Karpas-422 (cell line): ENCODE results near the gene AKT1. TPM values are rescaled to one million over a fixed set of nuclear protein-coding genes. Genes with fewer than 3 reads are reported as not detected.

Source experiments
- DNase-seq: peaks from one replicate; pipeline ENCODE4 v3.0.0-alpha.2; 2015
- H2AFZ ChIP-seq: fragments of 200-600 bp; sonication (generic); 2 replicates; pipeline ENCODE4 v1.6.1; 2014; ENCODE audit warnings: antibody characterized with exemption, low read length, mixed read lengths
- H3K27ac ChIP-seq: fragments of 200-600 bp; sonication (generic); 2 replicates; pipeline ENCODE4 v1.5.1; 2014; ENCODE audit warnings: mild to moderate bottlenecking, low read length, moderate library complexity
- H3K27me3 ChIP-seq: fragments of 200-600 bp; sonication (generic); 2 replicates; pipeline ENCODE4 v1.6.1; 2014; ENCODE audit warnings: low read length, mixed read lengths
- H3K36me3 ChIP-seq: fragments of 200-600 bp; sonication (generic); 2 replicates; pipeline ENCODE4 v1.6.1; 2014; ENCODE audit warnings: low read length, mixed read lengths; ENCODE audit not compliant: insufficient read depth
- H3K4me1 ChIP-seq: fragments of 200-600 bp; sonication (generic); 2 replicates; pipeline ENCODE4 v1.6.1; 2014; ENCODE audit warnings: mild to moderate bottlenecking, low read length, mixed read lengths
- H3K4me2 ChIP-seq: fragments of 200-600 bp; sonication (generic); 2 replicates; pipeline ENCODE4 v1.6.1; 2014; ENCODE audit warnings: low read length, low read depth, mild to moderate bottlenecking; ENCODE audit not compliant: poor library complexity, severe bottlenecking
- H3K4me3 ChIP-seq: fragments of 200-600 bp; sonication (generic); 2 replicates; pipeline ENCODE4 v1.5.1; 2014; ENCODE audit warnings: mild to moderate bottlenecking, antibody characterized with exemption, low read length, mixed read lengths
- H3K79me2 ChIP-seq: fragments of 200-600 bp; sonication (generic); 2 replicates; pipeline ENCODE4 v1.6.1; 2014; ENCODE audit warnings: mild to moderate bottlenecking, low read length, mixed read lengths
- H3K9ac ChIP-seq: fragments of 200-600 bp; sonication (generic); 2 replicates; pipeline ENCODE4 v1.6.0; 2014; ENCODE audit warnings: low read length
- H3K9me2 ChIP-seq: fragments of 200-600 bp; sonication (generic), shearing (Covaris generic); replicated peaks from 2 replicates; pipeline ENCODE4 v1.6.0; 2014; ENCODE audit warnings: mild to moderate bottlenecking, low read length, moderate library complexity; ENCODE audit not compliant: insufficient read depth
- H3K9me3 ChIP-seq: fragments of 300-700, 200-600 bp; sonication (generic); 2 replicates; pipeline ENCODE4 v1.6.1; 2014; ENCODE audit warnings: low read length, mixed read lengths
- H4K20me1 ChIP-seq: fragments of 200-600 bp; sonication (generic); 2 replicates; pipeline ENCODE4 v1.6.1; 2014; ENCODE audit warnings: mild to moderate bottlenecking, antibody characterized with exemption, low read length, low read depth; ENCODE audit not compliant: insufficient read depth
- total RNA-seq: library from RNA; depleted of rRNA; stranded (reverse); fragments of >200 nt; shearing (Covaris generic); gene quantifications from 2 replicates; pipeline ENCODE4 v1.2.3, GENCODE V29; 2014; ENCODE audit warnings: low replicate concordance

AKT1 gene
- total RNA-seq, 1 experiment from 2014 or later: 70.4 TPM

DNA sequence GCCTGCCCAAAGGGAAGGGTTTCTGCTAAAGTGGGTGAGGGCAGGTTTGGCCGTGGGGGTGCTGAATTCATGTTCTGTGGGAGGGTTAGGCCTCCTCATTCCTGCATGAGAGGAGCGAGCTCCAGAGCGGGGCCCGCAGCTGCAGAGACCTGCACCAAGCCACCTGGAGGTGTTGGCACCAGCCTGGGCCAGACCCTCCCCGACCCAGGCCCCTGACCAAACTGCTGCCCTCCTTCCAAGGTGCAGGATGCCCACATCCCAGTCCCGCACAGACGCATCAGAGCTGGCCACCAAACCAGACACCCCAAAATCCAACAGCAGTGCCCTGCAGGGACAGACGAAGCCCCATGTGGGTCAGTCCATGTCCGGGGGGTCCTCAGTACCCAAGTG, 61.0 kb downstream of the AKT1 start:
- Histone ChIP-seq H3K9ac (no peak overlapping the region), H3K27ac (no peak overlapping the region), H3K9me3 (no peaks in the 10 kb centered on the region), H3K4me2 (no peak overlapping the region), H3K79me2 (no peaks in the 10 kb centered on the region), H3K4me3 (no peak overlapping the region), H2AFZ (no peak overlapping the region), H3K27me3 (no peaks in the 10 kb centered on the region), H3K9me2 (no peaks in the 10 kb centered on the region), H3K4me1 (no peaks in the 10 kb centered on the region), H4K20me1 (no peaks in the 10 kb centered on the region), H3K36me3 (no peaks in the 10 kb centered on the region)
- no peak for DNase-seq

DNA sequence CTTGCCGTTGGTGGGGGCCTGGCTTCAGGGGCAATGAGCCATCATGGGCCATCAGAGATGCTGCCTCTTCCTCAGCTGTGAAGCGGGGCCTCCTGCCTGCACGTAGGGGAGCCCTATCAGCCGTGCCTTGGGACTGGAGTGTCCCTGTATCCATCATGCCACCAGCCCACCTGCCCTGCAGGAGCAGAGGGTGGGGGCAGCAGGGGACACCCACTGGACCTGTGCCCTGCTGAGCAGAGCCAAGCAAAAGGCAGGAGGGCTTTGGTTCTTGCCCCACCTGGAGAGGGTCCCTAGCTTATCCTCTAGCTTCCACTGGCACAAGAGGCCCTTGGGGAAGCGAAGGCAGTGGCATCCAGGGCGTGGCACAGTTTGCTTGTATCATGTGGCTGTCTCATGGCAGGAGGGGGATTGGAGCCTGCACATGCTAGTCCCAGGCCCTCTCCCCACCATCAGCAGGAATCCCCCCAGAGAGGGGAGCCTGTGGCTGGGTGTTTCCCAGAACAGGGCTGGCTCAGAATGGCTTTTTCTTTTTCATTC, 61.4 kb downstream of the AKT1 start:
- no peak overlapping the region for H3K27ac ChIP-seq

DNA sequence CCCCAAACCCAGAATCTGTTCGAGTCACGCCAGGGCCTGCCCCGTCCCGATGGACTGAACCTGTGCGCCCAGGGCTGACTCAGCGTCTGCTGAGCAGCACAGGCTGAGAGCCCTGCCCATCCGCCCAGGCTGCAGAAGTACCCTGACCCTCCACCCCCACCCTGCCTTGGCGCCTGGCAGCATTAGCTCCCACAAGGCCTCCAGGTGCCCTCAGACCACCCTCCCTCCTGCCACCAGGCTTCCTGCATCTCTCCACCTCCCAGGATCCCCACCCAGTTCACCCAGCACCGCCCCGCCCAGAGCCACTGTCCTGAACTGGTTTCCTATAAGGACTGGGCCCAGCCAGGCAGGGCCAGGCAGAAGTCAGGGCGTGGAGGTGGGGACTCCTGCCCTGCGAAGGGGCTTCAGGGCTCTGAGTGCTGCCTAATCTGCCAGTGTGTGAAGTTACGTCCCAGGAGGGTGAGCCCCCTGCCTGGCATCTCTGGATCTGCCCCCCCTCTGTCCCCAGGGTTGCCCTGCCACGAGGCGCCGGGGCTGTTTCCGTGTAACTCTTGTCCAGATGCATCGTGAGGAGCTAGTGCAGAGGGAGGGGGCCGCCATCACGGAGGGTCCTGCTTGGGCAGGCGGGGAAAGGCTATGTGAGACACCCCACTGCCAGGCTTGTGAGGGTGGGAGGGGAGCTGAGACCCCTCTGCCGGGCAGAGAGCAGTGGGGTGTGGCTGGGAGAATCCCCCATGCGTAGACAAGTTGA, 62.4 kb downstream of the AKT1 start:
- Histone ChIP-seq H3K79me2 (no peaks in the 10 kb centered on the region), H3K4me2 (no peak overlapping the region)

More for the DNA sequence above, 61.4 kb downstream of the AKT1 start:
- Histone ChIP-seq H3K4me2 (no peak overlapping the region), H4K20me1 (no peaks in the 10 kb centered on the region), H3K36me3 (no peaks in the 10 kb centered on the region), H3K9me3 (no peaks in the 10 kb centered on the region), H3K9ac (no peak overlapping the region), H3K4me1 (no peaks in the 10 kb centered on the region), H3K27me3 (no peaks in the 10 kb centered on the region), H3K79me2 (no peaks in the 10 kb centered on the region), H3K9me2 (no peaks in the 10 kb centered on the region), H2AFZ (no peak overlapping the region), H3K4me3 (no peak overlapping the region)
- no peak for DNase-seq

DNA sequence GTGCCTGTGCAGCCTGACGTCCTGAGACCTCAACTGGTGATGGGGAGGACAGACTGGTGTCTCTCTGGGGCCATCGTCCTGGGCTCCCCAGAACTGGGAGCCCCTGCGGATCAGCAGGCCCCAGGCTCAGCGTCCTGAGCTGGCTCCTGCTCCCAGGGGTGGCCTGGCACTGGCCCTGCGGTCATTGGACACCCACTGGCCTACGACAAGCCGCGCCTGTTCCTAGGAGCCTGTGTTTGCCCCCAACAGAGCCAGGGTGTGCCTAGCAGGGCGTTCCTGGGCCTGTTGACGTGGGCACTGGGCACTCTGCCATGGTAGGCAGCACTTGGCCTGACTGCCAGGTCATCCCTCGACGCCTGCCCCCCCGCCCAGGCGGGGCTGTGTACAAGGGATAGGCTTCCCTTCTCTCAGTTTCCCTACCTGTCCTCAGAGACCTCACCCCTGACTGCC, 63.2 kb downstream of the AKT1 start:
- Histone ChIP-seq H3K4me2 (no peak overlapping the region), H3K27ac (no peak overlapping the region), H4K20me1 (0 out of 2 replicates have a peak, but pooled peaks cover 4% of the 10 kb centered on the region), H3K4me3 (no peak overlapping the region), H3K4me1 (no peaks in the 10 kb centered on the region), H3K9me3 (no peaks in the 10 kb centered on the region), H2AFZ (no peak overlapping the region), H3K79me2 (no peaks in the 10 kb centered on the region), H3K27me3 (no peaks in the 10 kb centered on the region), H3K36me3 (no peaks in the 10 kb centered on the region), H3K9ac (no peak overlapping the region), H3K9me2 (no peaks in the 10 kb centered on the region)
- DNase-seq: no peak

More for the DNA sequence above, 62.4 kb downstream of the AKT1 start:
- Histone ChIP-seq H3K9me3 (no peaks in the 10 kb centered on the region), H3K27ac (no peak overlapping the region), H3K4me3 (no peak overlapping the region), H3K4me1 (no peaks in the 10 kb centered on the region), H3K9ac (no peak overlapping the region), H3K9me2 (no peaks in the 10 kb centered on the region), H2AFZ (no peak overlapping the region), H3K27me3 (no peaks in the 10 kb centered on the region), H3K36me3 (no peaks in the 10 kb centered on the region), H4K20me1 (no peaks in the 10 kb centered on the region)
- DNase-seq: no peak

DNA sequence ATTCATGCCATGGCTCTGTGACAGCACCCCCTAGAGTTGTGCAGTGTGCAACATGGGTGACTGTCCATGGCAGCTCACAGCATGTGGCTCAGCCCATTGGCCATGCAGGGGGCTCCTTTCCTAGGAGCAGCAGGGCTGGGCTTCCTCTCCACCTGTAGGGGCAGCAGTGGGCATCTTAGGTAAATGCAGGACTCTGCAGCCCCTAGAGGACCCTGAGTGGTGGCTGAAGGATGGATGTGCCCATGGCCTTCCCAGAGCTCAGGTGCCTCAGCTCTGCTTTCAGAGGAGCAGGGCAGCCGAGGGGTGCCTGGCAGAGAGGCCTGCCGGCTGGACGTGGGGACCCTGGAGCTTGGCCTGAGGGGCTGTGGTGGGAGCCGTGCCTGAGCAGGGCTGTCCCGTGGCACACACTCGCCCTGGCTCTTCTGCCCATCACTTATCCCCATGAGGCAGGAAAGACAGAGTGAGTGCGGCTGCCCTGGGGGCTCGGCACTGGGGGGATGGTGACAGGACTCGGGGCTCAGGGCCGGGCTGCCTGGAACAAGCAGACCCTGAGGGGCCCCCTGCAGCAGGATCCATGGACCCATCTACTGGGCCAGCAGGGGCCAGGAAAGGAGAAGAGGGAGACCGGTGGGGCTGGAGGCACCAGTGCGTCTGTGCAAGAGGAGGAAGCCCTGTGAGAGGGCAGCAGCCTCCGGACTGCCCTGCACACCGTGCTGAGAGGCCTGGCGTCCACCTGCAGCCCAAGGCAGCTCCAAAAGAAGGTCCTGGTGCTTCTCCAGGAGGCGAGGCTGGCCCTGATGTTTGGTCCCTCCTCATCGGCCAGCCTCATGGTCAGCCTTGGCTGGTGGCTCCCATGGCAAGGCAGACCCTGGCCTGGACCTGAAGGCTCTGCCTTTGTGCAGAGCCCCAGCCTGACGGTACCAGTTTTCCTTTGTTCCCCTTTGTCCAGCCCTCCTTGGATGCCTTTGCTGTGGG, 63.9 kb downstream of the AKT1 start:
- no peaks in the 10 kb centered on the region for H3K4me1 ChIP-seq
- H3K27ac ChIP-seq: no peak overlapping the region
- H3K36me3 ChIP-seq: no peaks in the 10 kb centered on the region
- H3K4me2 ChIP-seq: no peak overlapping the region
- H3K9ac ChIP-seq: no peak overlapping the region
- no peaks in the 10 kb centered on the region for H3K79me2 ChIP-seq
- no peaks in the 10 kb centered on the region for H3K9me2 ChIP-seq
- H3K27me3 ChIP-seq: no peaks in the 10 kb centered on the region
- no peak overlapping the region for H3K4me3 ChIP-seq
- no peaks in the 10 kb centered on the region for H3K9me3 ChIP-seq
- no peak overlapping the region for H2AFZ ChIP-seq
- peak; percentile 72 for DNase-seq
- peaks cover 4% of the 10 kb centered on the region; the same call in 1 of the 2 replicates for H4K20me1 ChIP-seq

DNA sequence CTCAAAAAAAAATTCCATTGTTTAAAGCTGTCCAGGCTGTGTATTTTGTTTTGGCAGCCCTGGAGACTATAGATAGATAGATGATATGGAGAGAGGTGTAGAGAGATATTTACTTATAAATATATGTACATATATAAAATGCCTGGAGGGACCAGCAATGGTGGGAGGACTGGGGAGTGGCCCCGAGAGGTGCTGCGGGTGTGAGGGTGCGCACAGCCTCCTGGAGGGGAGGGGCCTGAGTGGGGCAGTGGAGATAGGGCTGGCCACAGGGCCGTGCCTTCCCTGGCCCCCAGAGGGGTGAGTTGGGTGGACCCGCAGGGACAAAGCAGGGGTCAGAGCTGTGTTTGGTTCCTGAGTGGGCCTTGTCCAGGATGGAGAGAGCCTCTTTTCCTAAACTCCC, 65.1 kb downstream of the AKT1 start:
- Histone ChIP-seq H2AFZ (no peak overlapping the region), H3K4me3 (no peak overlapping the region), H3K9me3 (no peaks in the 10 kb centered on the region), H3K9ac (no peak overlapping the region), H3K9me2 (no peaks in the 10 kb centered on the region), H3K79me2 (no peaks in the 10 kb centered on the region), H3K27ac (no peak overlapping the region), H3K4me1 (no peaks in the 10 kb centered on the region), H3K36me3 (no peaks in the 10 kb centered on the region), H3K4me2 (no peak overlapping the region), H4K20me1 (peaks cover 4% of the 10 kb centered on the region; the same call in 1 of the 2 replicates), H3K27me3 (no peaks in the 10 kb centered on the region)
- DNase-seq: no peak

DNA sequence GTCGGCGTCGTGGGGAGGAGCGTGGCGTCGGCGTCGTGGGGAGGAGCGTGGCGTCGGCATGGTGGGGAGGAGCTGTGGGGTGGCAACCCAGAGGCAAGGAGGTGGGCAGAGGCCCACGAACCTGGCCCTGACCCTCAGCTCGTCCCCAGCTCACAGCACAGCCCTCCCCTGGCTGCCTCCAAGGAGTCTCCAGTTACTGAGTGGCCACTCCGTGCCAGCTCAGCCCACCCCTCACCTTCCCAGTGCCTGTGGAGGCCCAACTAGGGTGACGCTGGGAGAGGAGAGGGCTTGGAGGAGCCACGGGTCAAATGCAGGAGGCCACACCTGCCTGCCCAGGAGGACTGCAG, 65.7 kb downstream of the AKT1 start:
- Histone ChIP-seq H3K9me3 (no peaks in the 10 kb centered on the region), H3K9me2 (no peaks in the 10 kb centered on the region), H3K4me2 (no peak overlapping the region), H3K4me1 (peaks cover 3% of the 10 kb centered on the region), H3K4me3 (no peak overlapping the region), H2AFZ (no peak overlapping the region), H3K9ac (no peak overlapping the region), H3K27me3 (no peaks in the 10 kb centered on the region), H3K36me3 (no peaks in the 10 kb centered on the region), H3K27ac (no peak overlapping the region), H4K20me1 (peaks cover 4% of the 10 kb centered on the region; the same call in 1 of the 2 replicates), H3K79me2 (no peaks in the 10 kb centered on the region)
- DNase-seq: no peak
